Uterus (tissue), 2 donors: ENCODE measurements around the gene SLC25A48.

Experiments used
- CTCF ChIP-seq, 4 experiments: fragments of 200-600 bp in 2 of 4; fragments of 450-650 bp in 2 of 4; sonication (generic) in 2 of 4; IDR thresholded peaks; one replicate each; pipeline ENCODE4 v1.5.1; 2016 to 2019; ENCODE audit warnings: antibody characterized with exemption in 4 of 4, mild to moderate bottlenecking in 2 of 4, moderate library complexity in 1 of 4
- POLR2A ChIP-seq, 2 donors: fragments of 450-650 bp; IDR thresholded peaks; one replicate each; pipeline ENCODE4 v1.6.1; 2016; ENCODE audit warnings: antibody characterized with exemption in 2 of 2, mild to moderate bottlenecking in 1 of 2, moderate library complexity in 1 of 2

- TF ChIP-seq CTCF (IDR thresholded peaks at IDR 0.05) (no peak), POLR2A (IDR thresholded peaks at IDR 0.05) (no peak)
These were observed 43.7 kb downstream of the SLC25A48 start for GRCh38 chr5:135878156-135878620.
